ENCODE results near the gene AGRP. TPM values are rescaled to one million over a fixed set of nuclear protein-coding genes. Genes with fewer than 3 reads are reported as not detected.

The AGRP gene
- total RNA-seq, 2 donors from 2014 or later: not detected

GRCh38 chr16:67451704-67452435, 31.5 kb downstream of the AGRP start:
- ATAC-seq: peak in 1 of 2 donors; percentile 5
- no peak for DNase-seq
- intact Hi-C loops (cut with DNase I): no loop called here

GRCh38 chr16:67451061-67451703, 32.2 kb downstream of the AGRP start:
- intact Hi-C loops (cut with DNase I): no loop called here
- DNase-seq (no peak), ATAC-seq (peak in 1 of 2 donors; percentile 28)

- peak; percentile 66 for DNase-seq
- ATAC-seq: peak; percentile 12 to 63
Measured at GRCh38 chr16:67449739-67450138, 33.6 kb downstream of the AGRP start.

GRCh38 chr16:67449336-67449735, 34.0 kb downstream of the AGRP start:
- intact Hi-C loops (cut with DNase I): no loop called here
- DNase-seq: peak; percentile 69
- ATAC-seq: peak; percentile 52 to 53

More at GRCh38 chr16:67449739-67450138, 33.6 kb downstream of the AGRP start:
- intact Hi-C loops (cut with DNase I): no loop called here

- ATAC-seq (no peak), DNase-seq (no peak)
- intact Hi-C loops (cut with DNase I): no loop called here
Measured at GRCh38 chr16:67448580-67448979, 34.8 kb downstream of the AGRP start.

- intact Hi-C loops (cut with DNase I): no loop called here
Measured at GRCh38 chr16:67447508-67448076, 35.8 kb downstream of the AGRP start.

GRCh38 chr16:67446968-67447507, 36.3 kb downstream of the AGRP start:
- DNase-seq: no peak
- ATAC-seq: no peak
- intact Hi-C loops (cut with DNase I): no loop called here

More at GRCh38 chr16:67447508-67448076, 35.8 kb downstream of the AGRP start:
- ATAC-seq (peak; percentile 16 to 19), DNase-seq (no peak)

GRCh38 chr16:67445913-67446907, 37.1 kb downstream of the AGRP start:
- ATAC-seq: peak; percentile 16 to 39
- peak; percentile 68 for DNase-seq
- intact Hi-C loops (cut with DNase I): no loop called here

GRCh38 chr16:67445441-67445912, 37.9 kb downstream of the AGRP start:
- peak in 1 of 2 donors; percentile 20 for ATAC-seq
- no peak for DNase-seq
- intact Hi-C loops (cut with DNase I): no loop called here

- ATAC-seq (no peak), DNase-seq (no peak)
- intact Hi-C loops (cut with DNase I): no loop called here
Measured at GRCh38 chr16:67445126-67445426, 38.3 kb downstream of the AGRP start.

- ATAC-seq: peak in 1 of 2 donors; percentile 10
- intact Hi-C loops (cut with DNase I): no loop called here
- DNase-seq: no peak
Measured at GRCh38 chr16:67444259-67445125, 38.9 kb downstream of the AGRP start.

GRCh38 chr16:67443265-67443664, 40.1 kb downstream of the AGRP start:
- peak; percentile 64 for DNase-seq
- intact Hi-C loops (cut with DNase I): no loop called here
- ATAC-seq: peak; percentile 42 to 50

GRCh38 chr16:67442581-67443255, 40.6 kb downstream of the AGRP start:
- DNase-seq (no peak), ATAC-seq (no peak)
- intact Hi-C loops (cut with DNase I): no loop called here

- ATAC-seq (peak in 1 of 2 donors; percentile 58), DNase-seq (no peak)
- intact Hi-C loops (cut with DNase I): no loop called here
Measured at GRCh38 chr16:67441907-67442306, 41.4 kb downstream of the AGRP start.

- intact Hi-C loops (cut with DNase I): no loop called here
- ATAC-seq (peak; percentile 3 to 34), DNase-seq (no peak)
Measured at GRCh38 chr16:67441271-67441753, 42.0 kb downstream of the AGRP start.

- intact Hi-C loops (cut with DNase I): no loop called here
- ATAC-seq (no peak), DNase-seq (no peak)
Measured at GRCh38 chr16:67438824-67439393, 44.4 kb downstream of the AGRP start.
